ENCODE results near the gene MYORG.
"Not testable (repeated sequence)": the region's sequence is repeated elsewhere in the genome, so short reads cannot be mapped to it uniquely, and the experiment has no call there.

Gene MYORG

GRCh38 chr9:34368796-34369195 lies 7.9 kb downstream of the MYORG start:
- not testable (repeated sequence) for DNase-seq (ENCODE audit: low spot score)

GRCh38 chr9:34367751-34368410 lies 8.8 kb downstream of the MYORG start:
- DNase-seq (ENCODE audit: low spot score): not testable (repeated sequence)

GRCh38 chr9:34366365-34366764 lies 10.3 kb downstream of the MYORG start:
- DNase-seq (ENCODE audit: low spot score): no peak

GRCh38 chr9:34365282-34365681 lies 11.4 kb downstream of the MYORG start:
- DNase-seq (ENCODE audit: low spot score): no peak

GRCh38 chr9:34363619-34364351 lies 12.9 kb downstream of the MYORG start:
- DNase-seq (ENCODE audit: low spot score): no peak

- DNase-seq (ENCODE audit: low spot score): no peak
Observed at GRCh38 chr9:34362614-34363214, 14.0 kb downstream of the MYORG start.

- DNase-seq (ENCODE audit: low spot score): not testable (repeated sequence)
Observed at GRCh38 chr9:34352957-34353356, 23.7 kb downstream of the MYORG start.

GRCh38 chr9:34352122-34352652 lies 24.5 kb downstream of the MYORG start:
- not testable (repeated sequence) for DNase-seq (ENCODE audit: low spot score)

- DNase-seq (ENCODE audit: low spot score): no peak
Observed at GRCh38 chr9:34349324-34349723, 27.4 kb downstream of the MYORG start.

- DNase-seq (ENCODE audit: low spot score): no peak
Observed at GRCh38 chr9:34347800-34348158, 28.9 kb downstream of the MYORG start.

- DNase-seq (ENCODE audit: low spot score): no peak
Observed at GRCh38 chr9:34346873-34347799, 29.6 kb downstream of the MYORG start.

GRCh38 chr9:34343605-34344004 lies 33.1 kb downstream of the MYORG start:
- DNase-seq (ENCODE audit: low spot score): no peak

- DNase-seq (ENCODE audit: low spot score): peak; percentile 80
Observed at GRCh38 chr9:34343090-34343489, 33.6 kb downstream of the MYORG start.

- DNase-seq (ENCODE audit: low spot score): no peak
Observed at GRCh38 chr9:34341659-34342295, 34.9 kb downstream of the MYORG start.

- DNase-seq (ENCODE audit: low spot score): peak; percentile 82
Observed at GRCh38 chr9:34338665-34339385, 37.9 kb downstream of the MYORG start.

- not testable (repeated sequence) for DNase-seq (ENCODE audit: low spot score)
Observed at GRCh38 chr9:34338079-34338478, 38.6 kb downstream of the MYORG start.

GRCh38 chr9:34337403-34337802 lies 39.3 kb downstream of the MYORG start:
- DNase-seq (ENCODE audit: low spot score): no peak

- DNase-seq (ENCODE audit: low spot score): no peak
Observed at GRCh38 chr9:34335376-34335775, 41.3 kb downstream of the MYORG start.

- DNase-seq (ENCODE audit: low spot score): peak; percentile 54
Observed at GRCh38 chr9:34334916-34335315, 41.8 kb downstream of the MYORG start.

GRCh38 chr9:34334337-34334824 lies 42.3 kb downstream of the MYORG start:
- peak; percentile 98 for DNase-seq (ENCODE audit: low spot score)

Data from globus pallidus (tissue), 1 donor.